ENCODE results near the gene SFTA2.

SFTA2 gene

GRCh38 chr6:30889921-30890645 lies 41.9 kb downstream of the SFTA2 start:
- no peak for DNase-seq

GRCh38 chr6:30889496-30889885 lies 42.5 kb downstream of the SFTA2 start:
- no peak for DNase-seq

- DNase-seq, result no peak
Observed at GRCh38 chr6:30888816-30889495, 43.0 kb downstream of the SFTA2 start.

- DNase-seq, result no peak
Observed at GRCh38 chr6:30887901-30888815, 43.8 kb downstream of the SFTA2 start.

GRCh38 chr6:30886897-30887255 lies 45.1 kb downstream of the SFTA2 start:
- no peak for DNase-seq

GRCh38 chr6:30885999-30886896 lies 45.7 kb downstream of the SFTA2 start:
- no peak for DNase-seq

DNA sequence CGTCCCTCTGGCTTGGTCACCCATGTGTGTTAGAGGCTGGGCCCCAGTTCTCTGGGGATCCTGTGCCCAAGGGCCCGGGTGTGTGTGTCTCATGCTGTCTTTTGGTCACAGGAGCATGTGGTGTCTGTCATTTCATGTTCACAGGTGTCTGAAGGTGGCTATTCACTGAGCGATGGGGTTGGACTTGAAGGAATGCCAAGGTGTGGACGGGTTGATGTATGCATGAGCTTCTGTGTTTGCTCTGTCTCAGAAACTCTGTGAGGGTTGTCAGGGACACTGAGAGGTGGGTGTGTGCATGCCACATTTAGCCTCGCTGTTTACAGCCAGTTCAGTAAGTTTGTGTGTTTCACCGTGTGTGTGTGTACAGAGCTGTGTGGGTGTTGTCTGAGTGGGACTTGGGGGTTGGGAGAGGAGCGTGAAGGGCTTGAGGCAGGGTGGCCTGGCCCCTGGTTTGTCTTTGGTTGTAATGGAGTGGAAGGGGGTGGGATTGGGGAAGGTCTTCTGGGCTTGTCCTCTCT lies 46.4 kb downstream of the SFTA2 start:
- no peak for DNase-seq

DNA sequence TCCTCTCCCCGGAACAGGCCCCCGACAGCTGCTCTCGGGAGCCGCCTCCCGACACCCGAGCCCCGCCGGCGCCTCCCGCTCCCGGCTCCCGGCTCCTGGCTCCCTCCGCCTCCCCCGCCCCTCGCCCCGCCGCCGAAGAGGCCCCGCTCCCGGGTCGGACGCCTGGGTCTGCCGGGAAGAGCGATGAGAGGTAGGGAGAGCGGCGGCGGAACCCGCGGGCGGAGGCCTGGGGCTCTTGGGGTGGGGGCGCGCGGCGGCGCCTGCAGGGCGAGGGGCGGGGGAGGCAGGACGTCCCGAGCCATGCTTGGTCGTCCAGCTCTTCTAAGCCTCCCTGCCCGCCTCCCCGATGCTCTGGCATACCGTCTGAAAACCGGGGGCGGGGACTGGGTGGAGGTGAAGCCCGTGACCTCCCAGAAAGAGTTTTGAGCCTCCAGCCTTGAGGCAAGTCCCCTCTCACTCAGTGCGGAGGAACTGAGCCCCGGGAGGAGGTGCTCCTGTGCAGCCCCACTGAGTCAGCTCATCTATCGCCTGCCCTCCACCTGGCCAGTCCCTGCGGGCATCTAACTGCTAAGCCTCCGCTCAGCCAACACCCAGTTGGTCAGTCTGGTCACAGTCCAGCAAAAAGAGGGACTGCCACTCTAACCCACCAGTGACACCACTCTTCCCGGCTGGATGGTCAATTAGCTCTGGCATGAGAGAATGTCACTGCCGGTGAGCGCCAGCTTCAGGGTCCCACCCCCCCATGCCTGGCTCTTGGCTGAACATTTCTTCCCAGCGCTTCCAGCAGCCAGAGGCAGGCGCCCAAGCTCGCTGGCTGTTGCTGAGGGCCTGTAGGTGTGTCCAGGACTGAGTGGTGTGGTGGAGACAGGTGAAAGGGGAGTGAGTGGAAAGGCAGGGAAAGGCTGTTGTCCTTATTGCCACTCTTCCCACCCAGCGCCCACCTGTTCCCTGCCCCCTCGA lies 47.2 kb downstream of the SFTA2 start:
- peak; percentile 47 for DNase-seq

DNA sequence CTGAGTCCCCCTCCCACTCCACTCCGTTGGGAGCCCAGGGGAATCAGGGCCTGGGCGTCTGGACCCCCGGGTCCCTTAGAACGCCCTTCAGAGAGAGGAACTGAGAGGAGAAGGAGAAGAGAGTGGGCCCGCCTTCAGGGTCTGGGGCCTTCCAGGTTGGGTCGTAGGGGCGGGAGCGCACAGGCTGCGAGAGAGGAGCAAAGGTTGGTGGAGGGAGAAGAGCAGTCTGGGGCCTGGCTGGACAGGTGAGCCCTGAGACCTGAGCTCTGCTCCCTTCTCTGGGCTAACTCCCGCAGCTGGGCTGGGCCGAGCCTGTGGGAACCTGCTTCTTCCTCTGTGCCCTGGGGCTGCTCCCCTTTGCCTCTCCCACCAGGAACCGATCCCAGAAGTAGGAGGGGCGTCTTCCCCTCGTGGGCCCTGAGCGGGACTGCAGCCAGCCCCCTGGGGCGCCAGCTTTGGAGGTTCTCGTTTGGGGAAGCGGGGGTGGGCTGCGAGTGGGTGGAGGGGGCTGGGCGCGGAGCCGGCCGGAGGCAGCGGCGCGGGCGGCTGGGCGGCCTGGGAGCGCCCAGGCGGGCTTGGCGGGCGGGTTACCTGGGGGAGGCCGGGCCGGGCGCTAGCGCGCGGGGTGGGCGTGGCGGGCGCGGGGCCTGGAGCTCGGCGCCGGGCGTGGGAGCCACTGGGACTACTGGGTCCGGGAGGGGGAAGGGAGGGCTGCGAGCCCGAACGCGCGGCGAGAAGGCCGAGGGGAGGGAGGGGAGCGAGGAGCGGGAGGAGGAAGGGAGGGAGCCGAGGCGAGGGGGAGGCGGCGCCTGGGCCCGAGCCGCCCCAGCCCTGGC lies 48.1 kb downstream of the SFTA2 start, which contains the start of gene DDR1:
Gene DDR1 (plus strand): TSS at position 835 of the 836 bp plus-strand sequence. CDS start 4,211 bp downstream, outside the sequence.
- peak; percentile 39 for DNase-seq

DNA sequence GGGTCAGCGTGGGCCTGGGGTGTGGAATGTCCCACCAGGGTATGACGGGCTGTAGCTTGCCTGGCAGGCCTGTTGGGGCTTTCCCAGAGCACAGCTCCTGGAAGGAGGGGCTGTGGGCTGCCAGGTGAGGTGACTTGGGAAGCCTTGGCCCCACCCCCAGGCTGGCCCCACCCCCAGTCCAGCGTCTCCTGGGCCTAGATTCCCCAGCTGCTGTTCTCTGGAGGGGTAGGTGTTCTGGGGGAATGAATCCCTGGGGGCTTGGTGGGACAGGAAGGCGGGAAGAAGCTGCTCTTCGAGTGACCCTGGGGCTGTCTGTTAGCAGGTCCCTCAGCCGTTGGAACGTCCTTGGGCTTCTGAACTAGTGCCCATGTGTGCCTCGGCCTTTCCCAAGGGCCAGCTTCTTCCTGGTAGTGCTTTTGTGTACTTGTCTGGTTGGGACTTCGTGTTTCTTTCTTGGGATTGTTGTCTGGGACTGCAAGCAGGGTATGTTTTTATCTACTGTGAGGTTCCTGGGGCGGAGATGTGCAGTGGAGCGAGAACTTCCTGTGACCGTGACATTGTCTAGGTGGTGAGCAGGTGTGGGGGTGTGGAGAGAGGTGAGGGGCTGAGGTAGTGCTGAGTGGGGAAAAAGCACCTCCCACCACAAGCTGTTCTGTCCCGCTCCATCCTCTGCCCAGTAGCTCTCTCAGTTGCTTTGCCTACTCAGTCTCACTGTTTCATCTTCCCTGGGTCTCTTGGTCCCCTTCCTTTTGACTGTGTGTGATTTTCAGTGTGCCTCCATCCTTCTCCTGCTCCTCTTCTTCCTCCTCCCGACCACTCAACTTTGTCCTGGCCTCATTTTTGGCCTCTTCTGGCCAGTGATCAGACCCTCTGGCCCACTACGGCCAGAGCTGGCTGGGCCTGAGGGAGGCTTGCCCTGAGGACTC lies 48.9 kb downstream of the SFTA2 start:
- no peak for DNase-seq

DNA sequence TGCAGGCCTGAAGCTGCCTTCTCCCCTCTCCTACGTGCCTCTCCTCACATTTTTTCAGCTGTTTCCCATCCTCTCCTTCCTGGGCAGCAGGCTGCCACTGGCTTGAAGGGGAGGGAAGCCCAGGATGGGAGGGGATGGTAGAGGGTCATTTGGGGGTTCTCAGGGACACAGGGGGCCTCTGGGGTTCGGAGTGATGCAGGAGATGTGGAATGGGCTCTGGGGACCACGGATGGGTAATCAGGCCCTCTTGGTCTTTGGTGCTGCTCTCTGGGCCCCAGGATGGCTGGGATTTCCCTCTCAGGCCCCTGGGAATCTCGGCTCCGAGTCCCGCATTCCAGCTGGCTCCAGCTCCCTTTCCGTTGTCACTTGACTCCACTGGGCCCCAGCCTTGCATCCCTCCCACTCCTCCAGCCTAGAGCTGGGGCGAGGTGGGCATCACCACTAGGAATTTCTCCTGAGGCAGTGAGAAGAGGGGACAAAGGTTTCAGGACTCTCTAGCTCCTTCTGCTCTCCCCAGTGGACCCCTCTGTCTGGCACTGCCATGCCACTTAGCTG lies 49.7 kb downstream of the SFTA2 start:
- no peak for DNase-seq

DNA sequence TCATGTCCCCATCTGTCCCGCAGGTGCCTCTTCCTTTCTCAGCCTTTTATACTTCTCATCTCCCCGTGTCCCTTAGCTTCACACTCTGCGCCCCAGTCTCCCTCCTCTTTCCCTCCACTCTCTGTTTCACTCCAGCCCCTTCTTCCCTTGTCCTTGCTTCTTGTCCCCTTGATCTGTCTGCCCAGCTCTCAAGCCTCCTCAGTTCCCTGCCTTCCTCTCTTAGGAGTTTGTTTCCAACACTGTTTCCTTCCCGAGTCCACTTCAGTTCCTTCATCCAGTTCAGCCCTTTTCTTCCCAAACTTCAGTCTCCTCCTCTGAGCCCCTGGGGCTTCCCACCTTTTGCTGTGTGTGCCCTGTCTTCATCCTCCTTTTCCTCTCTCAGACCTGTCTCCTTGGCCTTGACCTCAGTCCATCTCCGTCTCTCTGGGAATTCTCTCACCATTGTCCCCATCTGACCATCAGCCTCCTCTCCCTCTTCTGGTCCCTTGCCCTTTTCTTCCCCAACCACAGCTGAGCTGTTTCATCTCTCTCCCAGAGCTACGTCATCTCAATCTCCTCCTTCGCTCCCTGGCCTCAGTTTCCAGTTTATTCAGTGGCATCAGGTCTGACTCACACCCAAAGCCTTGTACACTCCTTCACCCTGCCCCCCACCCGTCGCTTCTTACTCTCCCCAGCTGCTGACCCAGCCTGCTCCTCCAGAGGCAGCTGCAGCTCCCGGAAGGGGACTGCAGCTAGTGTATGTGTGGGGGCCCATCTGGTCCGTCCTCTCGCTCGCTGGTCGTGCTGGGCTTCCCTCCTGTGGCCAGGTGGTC lies 50.4 kb downstream of the SFTA2 start:
- DNase-seq, result no peak

All from hematopoietic multipotent progenitor cell treated with erythropoietin and hydrocortisone succinate and interleukin-3 and kit ligand, for 6 days (in vitro differentiated cells).